ENCODE data around the gene FAM20C.

The FAM20C gene

DNA sequence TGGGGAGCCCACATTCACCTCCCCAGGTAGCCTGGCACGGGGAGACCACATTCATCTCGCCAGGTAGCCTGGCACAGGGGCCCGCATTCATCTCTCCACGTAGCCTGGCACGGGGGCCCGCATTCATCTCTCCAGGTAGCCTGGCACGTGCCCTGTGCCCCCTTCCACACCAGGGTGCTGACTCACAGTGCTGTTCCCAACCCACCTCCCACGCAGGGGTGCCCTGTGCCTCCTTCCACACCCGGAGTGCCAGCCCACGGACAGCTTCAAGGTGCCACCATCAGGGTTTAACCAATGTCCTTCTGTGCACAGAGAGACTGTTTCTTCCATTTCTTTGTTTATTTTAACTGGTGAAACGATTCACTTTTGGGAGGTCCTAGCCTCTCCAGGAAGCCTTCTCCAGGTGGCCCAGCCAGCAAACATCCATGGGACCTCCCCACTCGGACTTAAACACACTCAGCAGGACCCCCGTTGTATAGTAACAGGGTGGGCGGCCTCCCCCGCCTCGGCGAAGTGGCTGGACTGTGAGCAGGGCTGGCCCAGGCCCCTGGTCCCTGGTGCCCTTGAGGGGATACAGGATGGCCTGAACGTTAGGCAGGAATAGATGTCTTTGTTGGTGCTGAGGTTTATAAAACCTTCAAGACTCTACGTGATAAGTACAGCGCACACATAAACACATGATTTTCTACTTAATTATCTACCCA is 56.5 kb downstream of the FAM20C start:
- TF ChIP-seq GATA2 (IDR thresholded peaks at IDR 0.05; ENCODE audit: low read depth, low read length): no peak

DNA sequence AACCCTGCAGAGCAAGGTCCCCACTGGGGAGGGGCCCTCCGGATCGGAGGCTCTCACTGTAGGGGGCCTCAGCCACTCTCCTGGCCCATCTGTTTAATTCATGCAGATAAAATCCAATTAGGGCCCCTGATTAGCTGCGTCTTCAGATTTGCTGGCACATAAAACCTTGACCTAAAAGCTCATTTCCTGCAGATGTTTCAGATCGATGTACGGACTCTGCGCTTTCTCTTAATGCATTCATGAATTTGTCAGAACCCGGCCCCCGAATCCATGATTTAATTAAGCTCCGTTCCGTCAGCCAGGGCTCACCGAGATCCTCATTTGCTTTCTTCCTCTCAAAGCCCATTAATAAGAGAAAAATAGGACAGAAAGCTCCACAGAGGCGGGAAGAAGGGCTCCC is 57.6 kb downstream of the FAM20C start:
- no peak for TF ChIP-seq GATA2 (IDR thresholded peaks at IDR 0.05; ENCODE audit: low read depth, low read length)
- no peak for TF ChIP-seq GATA3 (IDR thresholded peaks at IDR 0.05; ENCODE audit: low read depth, low read length)

DNA sequence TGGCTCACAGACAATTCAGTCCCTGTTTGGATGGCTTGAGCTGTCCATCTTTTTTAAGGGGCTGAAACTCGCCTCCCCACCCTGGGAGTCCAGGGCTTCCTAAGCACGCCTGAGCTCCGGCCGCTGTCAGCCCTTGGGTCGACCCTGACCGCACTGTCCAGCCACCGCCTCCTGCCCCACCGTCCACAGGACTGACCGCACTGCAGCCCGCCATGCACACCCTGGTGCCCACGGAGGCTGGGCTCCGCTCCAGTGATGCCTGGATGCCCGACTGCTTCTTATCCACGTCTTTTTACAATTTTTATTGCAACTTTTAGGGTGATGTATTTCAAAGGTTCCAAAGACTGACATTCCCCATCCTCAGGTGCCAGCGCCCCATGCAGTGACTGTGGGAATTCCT is 58.2 kb downstream of the FAM20C start:
- TF ChIP-seq GATA3 (IDR thresholded peaks at IDR 0.05; ENCODE audit: low read depth, low read length) (no peak), GATA2 (IDR thresholded peaks at IDR 0.05; ENCODE audit: low read depth, low read length) (no peak)

DNA sequence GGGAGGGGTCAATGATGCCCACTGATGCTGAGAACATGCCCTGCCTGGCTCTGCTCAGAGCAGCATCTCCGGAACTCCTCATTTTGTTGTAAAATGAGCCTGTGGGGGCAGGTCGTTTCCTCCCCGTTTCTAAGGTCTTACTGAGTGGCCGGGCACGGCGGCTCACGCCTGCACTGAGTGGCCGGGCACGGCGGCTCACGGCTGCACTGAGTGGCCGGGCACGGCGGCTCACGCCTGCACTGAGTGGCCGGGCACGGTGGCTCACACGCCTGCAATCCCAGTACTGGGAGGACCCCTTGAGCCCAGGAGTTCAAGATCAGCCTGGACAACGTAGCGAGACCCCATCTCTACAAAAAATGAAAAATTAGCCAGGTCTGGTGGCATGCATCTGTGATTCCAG is 58.6 kb downstream of the FAM20C start:
- TF ChIP-seq GATA3 (IDR thresholded peaks at IDR 0.05; ENCODE audit: low read depth, low read length) (no peak), GATA2 (IDR thresholded peaks at IDR 0.05; ENCODE audit: low read depth, low read length) (no peak)

GRCh38 chr7:251446-252175 is 59.2 kb downstream of the FAM20C start:
- TF ChIP-seq GATA3 (IDR thresholded peaks at IDR 0.05; ENCODE audit: low read depth, low read length) (no peak), GATA2 (IDR thresholded peaks at IDR 0.05; ENCODE audit: low read depth, low read length) (no peak)

- no peak for TF ChIP-seq GATA3 (IDR thresholded peaks at IDR 0.05; ENCODE audit: low read depth, low read length)
- no peak for TF ChIP-seq GATA2 (IDR thresholded peaks at IDR 0.05; ENCODE audit: low read depth, low read length)
These were observed 60.0 kb downstream of the FAM20C start for GRCh38 chr7:252216-252965.

- TF ChIP-seq GATA2 (IDR thresholded peaks at IDR 0.05; ENCODE audit: low read depth, low read length) (no peak), GATA3 (IDR thresholded peaks at IDR 0.05; ENCODE audit: low read depth, low read length) (no peak)
These were observed 60.6 kb downstream of the FAM20C start for GRCh38 chr7:252981-253380.

GRCh38 chr7:253581-254336 is 61.4 kb downstream of the FAM20C start:
- TF ChIP-seq GATA2 (IDR thresholded peaks at IDR 0.05; ENCODE audit: low read depth, low read length) (no peak), GATA3 (IDR thresholded peaks at IDR 0.05; ENCODE audit: low read depth, low read length) (no peak)

- TF ChIP-seq GATA2 (IDR thresholded peaks at IDR 0.05; ENCODE audit: low read depth, low read length) (no peak), GATA3 (IDR thresholded peaks at IDR 0.05; ENCODE audit: low read depth, low read length) (no peak)
These were observed 62.1 kb downstream of the FAM20C start for GRCh38 chr7:254337-255037.

DNA sequence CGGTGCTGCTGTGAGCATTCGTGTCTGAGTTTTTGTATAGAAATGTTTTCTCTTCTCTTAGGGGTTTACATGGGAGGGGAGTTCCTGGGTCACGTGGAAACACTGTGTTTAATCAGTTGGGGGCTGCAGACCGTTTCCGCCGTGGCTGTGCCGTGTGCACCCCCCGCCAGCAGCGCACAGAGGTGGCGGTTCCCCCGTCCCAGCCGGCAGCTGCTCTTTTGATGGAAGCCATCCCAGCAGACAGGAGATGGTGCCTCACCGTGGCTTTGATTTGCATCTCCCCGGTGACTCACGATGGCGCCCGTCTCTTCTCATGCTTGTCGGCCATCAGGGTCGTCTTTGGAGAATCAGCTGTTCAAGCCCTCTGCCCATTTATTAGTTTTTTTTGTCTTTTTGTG is 62.7 kb downstream of the FAM20C start:
- no peak for TF ChIP-seq GATA3 (IDR thresholded peaks at IDR 0.05; ENCODE audit: low read depth, low read length)
- no peak for TF ChIP-seq GATA2 (IDR thresholded peaks at IDR 0.05; ENCODE audit: low read depth, low read length)

DNA sequence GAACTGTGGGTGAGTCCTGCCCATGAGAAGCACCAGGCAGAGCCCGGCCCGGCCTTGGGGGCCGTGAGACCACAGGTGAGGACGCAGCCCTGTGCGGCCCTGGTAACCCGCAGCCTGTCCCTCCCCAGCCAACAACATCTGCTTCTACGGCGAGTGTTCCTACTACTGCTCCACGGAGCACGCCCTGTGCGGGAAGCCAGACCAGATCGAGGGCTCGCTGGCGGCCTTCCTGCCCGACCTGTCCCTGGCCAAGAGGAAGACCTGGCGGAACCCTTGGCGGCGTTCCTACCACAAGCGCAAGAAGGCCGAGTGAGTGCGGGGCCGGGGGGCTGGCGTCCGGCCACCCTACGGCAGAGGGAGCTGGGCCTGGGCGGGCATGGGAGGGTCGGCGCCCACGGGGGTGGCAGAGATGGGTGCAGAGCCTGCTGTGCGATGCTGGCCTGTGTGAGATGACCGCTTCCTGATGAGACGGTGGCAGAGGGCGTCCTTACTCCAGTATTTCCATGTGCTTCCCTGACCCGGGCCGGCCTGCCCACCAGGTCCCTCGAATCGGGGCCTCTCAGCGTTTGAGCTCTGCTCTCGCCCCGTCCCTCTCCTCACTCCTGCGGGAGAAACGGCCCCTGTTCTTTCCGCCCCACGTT is 63.5 kb downstream of the FAM20C start:
- TF ChIP-seq GATA2 (IDR thresholded peaks at IDR 0.05; ENCODE audit: low read depth, low read length) (no peak), GATA3 (IDR thresholded peaks at IDR 0.05; ENCODE audit: low read depth, low read length) (no peak)

GRCh38 chr7:256461-256940 is 64.1 kb downstream of the FAM20C start:
- no peak for TF ChIP-seq GATA2 (IDR thresholded peaks at IDR 0.05; ENCODE audit: low read depth, low read length)
- TF ChIP-seq GATA3 (IDR thresholded peaks at IDR 0.05; ENCODE audit: low read depth, low read length): no peak
